Left lobe of liver (tissue), 2 donors: ENCODE results near the gene KIF26B. TPM values are rescaled to one million over a fixed set of nuclear protein-coding genes. Genes with fewer than 3 reads are reported as not detected.
"Not testable (repeated sequence)": the region's sequence is repeated elsewhere in the genome, so short reads cannot be mapped to it uniquely, and the experiment has no call there.

ENCODE experiments used
- ATAC-seq: fragments of 200-7000 bp; cut with Tn5 transposase; one replicate; pipeline ENCODE4 v1.9.1; 2020; ENCODE audit warnings: mild to moderate bottlenecking, moderate library complexity
- DNase-seq: peaks from one replicate; pipeline ENCODE4 v3.0.0-alpha.2; 2020; ENCODE audit warnings: low spot score
- total RNA-seq: library from RNA; stranded (reverse); gene quantifications from one replicate; pipeline ENCODE4 v1.2.1, GENCODE V29; 2021
- donor health status: DM: no; HTN: no; CAD: no; lungs with moderate emphysema.
- donor health status: DM: no; HTN: yes; CAD: no.

Gene KIF26B
- total RNA-seq, 1 donor from 2014 or later, result 0.35 TPM

- ATAC-seq, result no peak
These were observed 532.4 kb downstream of the KIF26B start for GRCh38 chr1:245687152-245687635.

DNA sequence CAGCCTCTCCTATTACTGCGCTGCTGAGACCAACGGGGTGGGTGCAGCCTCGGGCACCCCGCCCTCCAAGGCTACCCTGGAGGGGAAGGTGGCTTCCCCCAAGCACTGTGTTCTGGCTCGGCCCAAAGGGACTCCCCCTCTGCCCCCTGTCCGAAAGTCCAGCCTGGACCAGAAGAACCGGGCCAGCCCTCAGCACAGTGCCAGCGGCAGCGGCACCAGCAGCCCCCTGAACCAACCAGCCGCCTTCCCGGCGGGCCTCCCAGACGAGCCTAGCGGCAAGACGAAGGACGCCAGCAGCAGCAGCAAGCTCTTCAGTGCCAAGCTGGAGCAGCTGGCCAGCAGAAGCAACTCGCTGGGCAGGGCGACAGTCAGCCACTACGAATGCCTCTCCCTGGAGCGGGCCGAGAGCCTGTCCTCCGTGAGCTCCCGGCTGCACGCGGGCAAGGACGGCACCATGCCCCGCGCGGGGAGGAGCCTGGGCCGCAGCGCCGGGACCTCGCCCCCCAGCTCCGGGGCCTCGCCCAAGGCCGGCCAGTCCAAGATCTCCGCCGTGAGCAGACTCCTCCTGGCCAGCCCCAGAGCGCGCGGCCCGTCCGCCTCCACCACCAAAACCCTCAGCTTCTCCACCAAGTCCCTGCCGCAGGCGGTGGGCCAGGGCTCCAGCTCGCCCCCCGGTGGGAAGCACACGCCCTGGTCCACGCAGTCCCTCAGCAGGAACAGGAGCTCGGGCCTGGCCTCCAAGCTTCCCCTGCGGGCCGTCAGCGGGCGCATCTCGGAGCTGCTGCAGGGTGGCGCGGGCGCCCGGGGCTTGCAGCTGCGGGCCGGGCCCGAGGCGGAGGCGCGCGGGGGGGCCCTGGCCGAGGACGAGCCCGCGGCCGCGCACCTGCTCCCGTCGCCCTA lies 533.1 kb downstream of the KIF26B start:
- DNase-seq (no peak), ATAC-seq (no peak)

More at GRCh38 chr1:245687152-245687635, 532.4 kb downstream of the KIF26B start:
- no peak for DNase-seq

DNA sequence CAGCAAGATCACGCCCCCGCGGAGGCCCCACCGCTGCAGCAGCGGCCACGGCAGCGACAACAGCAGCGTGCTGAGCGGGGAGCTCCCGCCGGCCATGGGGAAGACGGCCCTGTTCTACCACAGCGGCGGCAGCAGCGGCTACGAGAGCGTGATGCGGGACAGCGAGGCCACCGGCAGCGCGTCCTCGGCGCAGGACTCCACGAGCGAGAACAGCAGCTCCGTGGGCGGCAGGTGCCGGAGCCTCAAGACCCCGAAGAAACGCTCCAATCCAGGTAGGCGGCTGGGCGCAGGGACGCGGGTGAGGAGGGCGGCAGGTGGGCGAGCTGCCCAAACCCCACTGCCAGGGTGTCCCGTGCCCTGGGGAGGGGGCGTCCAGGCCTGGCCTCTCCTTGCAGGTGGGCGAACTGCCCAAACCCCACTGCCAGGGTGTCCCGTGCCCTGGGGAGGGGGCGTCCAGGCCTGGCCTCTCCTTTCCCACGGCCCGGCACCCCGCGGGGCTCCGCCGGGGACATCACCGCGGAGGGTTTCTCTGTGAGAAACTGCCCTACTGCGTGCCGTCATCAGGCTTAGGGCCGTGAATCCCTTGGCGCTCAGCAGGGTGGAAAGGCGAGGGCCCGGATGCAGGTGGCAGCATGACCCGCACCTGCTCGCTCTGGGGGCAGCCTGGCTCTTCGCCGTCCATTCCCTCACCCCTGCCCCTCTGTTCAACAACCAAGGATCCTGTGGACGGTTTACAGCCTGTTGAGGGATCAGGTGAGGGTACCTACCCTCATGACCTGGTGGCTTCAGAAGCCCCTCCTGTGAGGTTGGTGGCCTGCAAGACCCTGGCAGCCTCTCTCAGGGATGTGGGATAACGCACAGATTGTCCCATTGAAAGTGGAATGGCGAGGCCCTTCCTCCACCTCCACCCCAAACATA lies 534.0 kb downstream of the KIF26B start:
- no peak for ATAC-seq
- DNase-seq, result no peak

DNA sequence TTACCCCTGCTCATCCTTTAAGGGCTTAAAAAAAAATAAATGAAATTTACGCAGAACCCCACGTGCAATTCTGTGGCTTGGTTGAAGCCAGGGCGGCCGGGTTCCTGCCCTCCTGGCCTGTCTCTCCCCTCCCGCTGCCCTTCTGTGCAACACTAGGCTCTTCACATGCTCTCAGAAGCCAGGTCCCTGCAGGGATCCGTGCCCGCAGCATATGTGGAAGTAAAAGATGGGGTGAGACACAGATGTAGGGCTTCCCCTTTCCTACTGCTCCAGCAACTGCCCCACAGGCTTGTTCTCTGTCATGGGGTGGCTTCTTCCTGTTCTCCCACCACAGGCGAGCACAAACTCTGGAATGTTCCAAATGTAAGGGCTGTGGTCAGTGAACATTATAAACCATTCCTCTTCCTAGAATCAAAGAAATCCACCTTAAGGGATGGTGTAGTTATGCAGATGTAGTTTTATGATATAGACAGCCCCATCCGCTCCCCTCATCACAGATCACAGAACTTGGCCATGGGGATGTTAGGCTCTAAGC lies 535.4 kb downstream of the KIF26B start:
- ATAC-seq (no peak), DNase-seq (no peak)

DNA sequence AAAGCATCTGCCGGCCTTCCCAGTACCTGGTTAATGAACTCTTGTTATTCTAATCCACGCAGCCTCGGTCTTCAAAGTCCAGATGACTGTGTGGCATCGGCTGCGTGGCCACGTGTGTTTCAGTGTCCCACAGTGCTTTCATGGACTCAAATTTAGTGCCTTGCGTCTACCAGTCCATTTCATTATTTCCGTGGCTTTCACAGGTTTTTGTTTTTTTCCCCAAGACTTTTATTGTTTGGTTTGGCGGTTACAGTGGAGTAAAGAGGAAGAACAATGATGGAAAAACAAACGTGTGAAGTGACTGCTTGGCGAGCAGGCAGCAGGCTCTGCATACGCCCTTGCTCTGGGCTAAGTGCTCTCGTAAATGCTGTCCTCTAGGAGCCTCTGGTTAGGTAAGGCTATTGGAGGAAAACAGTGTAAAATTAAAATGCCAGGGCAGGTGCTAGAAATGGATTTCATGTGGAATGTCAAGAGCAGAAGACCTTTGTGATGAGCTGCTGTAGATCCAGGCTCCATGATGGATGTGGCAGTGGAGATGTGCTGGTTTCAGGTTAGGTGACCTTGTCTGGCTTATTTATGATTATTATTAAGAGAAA lies 536.3 kb downstream of the KIF26B start:
- ATAC-seq, result no peak
- DNase-seq, result no peak

- ATAC-seq (no peak), DNase-seq (no peak)
These were observed 537.1 kb downstream of the KIF26B start for GRCh38 chr1:245691897-245692296.

GRCh38 chr1:245692318-245692717 lies 537.5 kb downstream of the KIF26B start:
- ATAC-seq (no peak), DNase-seq (no peak)

- ATAC-seq, result no peak
- DNase-seq, result no peak
These were observed 538.5 kb downstream of the KIF26B start for GRCh38 chr1:245693116-245693793.

GRCh38 chr1:245693941-245694752 lies 539.4 kb downstream of the KIF26B start:
- DNase-seq (no peak), ATAC-seq (no peak)

DNA sequence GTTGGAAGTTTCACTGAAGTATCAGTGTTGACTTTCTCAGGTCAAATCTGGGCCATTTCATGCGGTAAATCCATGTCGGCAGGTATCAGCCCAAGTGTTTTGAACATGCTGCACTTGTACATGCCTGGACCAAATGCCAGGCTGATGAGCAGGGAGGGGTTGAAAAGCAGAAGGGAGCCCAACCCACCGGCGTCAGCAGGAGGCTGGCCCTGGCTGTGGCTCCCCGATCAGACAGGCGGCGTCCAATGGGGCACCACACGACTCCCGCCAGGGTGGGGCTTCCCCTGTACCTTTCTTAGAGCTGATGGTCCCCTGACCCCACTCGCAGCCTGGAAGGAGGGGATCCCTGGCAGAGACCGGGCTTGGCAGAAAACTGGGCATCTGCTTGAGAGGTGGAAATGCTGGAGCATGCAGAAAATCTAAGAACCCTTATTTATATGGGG lies 540.0 kb downstream of the KIF26B start:
- ATAC-seq, result no peak

GRCh38 chr1:245695211-245695610 lies 540.4 kb downstream of the KIF26B start:
- DNase-seq (no peak), ATAC-seq (no peak)

More for the DNA sequence above, 540.0 kb downstream of the KIF26B start:
- DNase-seq, result no peak

DNA sequence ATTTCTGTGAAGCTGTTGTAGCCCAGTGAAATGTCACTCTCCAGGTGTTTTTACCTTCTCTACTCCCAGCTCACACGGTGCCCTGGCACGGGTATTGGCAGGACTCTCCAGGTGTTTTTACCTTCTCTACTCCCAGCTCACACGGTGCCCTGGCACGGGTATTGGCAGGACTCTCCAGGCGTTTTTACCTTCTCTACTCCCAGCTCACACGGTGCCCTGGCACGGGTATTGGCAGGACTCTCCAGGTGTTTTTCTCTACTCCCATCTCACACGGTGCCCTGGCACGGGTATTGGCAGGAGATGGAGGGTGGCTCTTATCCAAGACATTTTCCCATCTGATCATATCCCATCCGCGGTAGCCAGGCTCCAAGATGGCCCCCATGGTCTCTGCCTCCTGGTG lies 540.9 kb downstream of the KIF26B start:
- DNase-seq, result not testable (repeated sequence)

GRCh38 chr1:245698116-245698515 lies 543.3 kb downstream of the KIF26B start:
- DNase-seq, result no peak
- ATAC-seq, result no peak

More for the DNA sequence above, 540.9 kb downstream of the KIF26B start:
- not testable (repeated sequence) for ATAC-seq

DNA sequence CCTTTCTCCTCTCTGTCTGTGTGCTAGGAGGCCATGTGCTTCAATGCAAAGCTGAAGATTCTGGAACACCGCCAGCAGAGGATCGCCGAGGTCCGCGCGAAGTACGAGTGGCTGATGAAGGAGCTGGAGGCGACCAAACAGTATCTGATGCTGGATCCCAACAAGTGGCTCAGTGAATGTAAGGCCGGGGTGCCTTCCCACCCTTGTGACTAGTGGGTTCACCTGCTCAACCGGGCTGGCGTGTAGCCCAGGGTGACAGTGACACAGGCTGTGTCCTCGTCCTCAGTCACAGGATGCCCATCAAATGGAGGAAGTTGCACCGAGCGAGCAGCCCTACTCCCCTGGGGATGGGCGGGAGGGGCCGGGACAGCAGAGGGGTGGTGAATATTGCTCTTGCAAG lies 544.1 kb downstream of the KIF26B start:
- ATAC-seq (no peak), DNase-seq (no peak)

GRCh38 chr1:245700631-245701030 lies 545.8 kb downstream of the KIF26B start:
- ATAC-seq (no peak), DNase-seq (no peak)

DNA sequence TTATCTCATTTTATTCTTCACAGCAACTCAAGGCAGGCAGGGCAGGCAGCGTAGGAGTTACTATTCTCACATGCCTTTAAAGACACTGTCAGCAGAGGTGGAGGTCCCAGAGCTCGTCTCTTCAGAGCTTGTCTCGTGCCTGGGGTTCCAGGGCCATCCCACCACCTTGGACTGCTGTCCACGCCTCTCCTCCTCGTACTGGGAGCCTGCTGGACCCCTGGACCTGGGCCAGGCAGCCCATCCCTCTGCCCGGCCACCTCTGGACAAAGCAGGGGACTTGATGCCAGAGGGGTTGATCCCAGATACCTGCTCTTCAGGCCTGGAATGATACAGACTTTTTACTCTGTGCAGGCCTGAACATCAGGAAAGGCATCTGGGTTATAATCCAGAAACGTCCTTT lies 546.8 kb downstream of the KIF26B start:
- DNase-seq, result no peak
- no peak for ATAC-seq

GRCh38 chr1:245702346-245702745 lies 547.6 kb downstream of the KIF26B start:
- DNase-seq, result no peak
- no peak for ATAC-seq

DNA sequence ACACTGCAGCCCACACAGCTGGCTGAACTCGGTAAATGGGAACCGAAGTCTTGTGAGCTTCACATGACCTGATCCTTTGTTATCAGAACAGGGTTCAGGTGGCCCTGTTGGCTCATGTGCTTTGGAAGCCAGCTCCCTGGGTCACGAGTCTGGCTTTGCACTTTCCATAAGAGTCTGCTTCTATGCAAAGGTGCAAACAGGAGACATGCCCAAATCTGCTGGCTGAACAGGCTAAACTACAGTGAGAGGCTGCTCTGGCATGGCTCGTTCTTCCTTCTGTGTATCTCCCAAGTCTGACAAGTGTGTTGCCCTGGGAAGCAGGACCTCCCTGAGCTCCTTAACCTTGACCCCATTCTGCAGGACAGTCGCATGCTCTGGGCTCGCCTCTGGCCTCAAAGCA lies 549.6 kb downstream of the KIF26B start:
- ATAC-seq, result no peak
- no peak for DNase-seq

- no peak for ATAC-seq
- no peak for DNase-seq
These were observed 550.0 kb downstream of the KIF26B start for GRCh38 chr1:245704765-245705164.
